Measurements from ENCODE around the gene ACTN4.

ACTN4 gene

GRCh38 chr19:38726761-38727301 is 79.4 kb downstream of the ACTN4 start:
- no peak for DNase-seq (ENCODE audit: low spot score)
- TF ChIP-seq CTCF (IDR thresholded peaks at IDR 0.05; ENCODE audit: extremely low read depth, missing control alignments), result no peak

GRCh38 chr19:38727306-38727867 is 79.9 kb downstream of the ACTN4 start:
- TF ChIP-seq CTCF (IDR thresholded peaks at IDR 0.05; ENCODE audit: extremely low read depth, missing control alignments), result no peak
- no peak for DNase-seq (ENCODE audit: low spot score)

GRCh38 chr19:38727868-38728660 is 80.6 kb downstream of the ACTN4 start:
- DNase-seq (ENCODE audit: low spot score), result no peak
- TF ChIP-seq CTCF (IDR thresholded peaks at IDR 0.05; ENCODE audit: extremely low read depth, missing control alignments), result no peak

GRCh38 chr19:38728752-38729541 is 81.5 kb downstream of the ACTN4 start:
- TF ChIP-seq CTCF (IDR thresholded peaks at IDR 0.05; ENCODE audit: extremely low read depth, missing control alignments), result no peak
- no peak for DNase-seq (ENCODE audit: low spot score)

- peak; percentile 85 for TF ChIP-seq CTCF (IDR thresholded peaks at IDR 0.05; ENCODE audit: extremely low read depth, missing control alignments)
- peak; percentile 81 for DNase-seq (ENCODE audit: low spot score)
Measured at GRCh38 chr19:38729653-38730469, 82.4 kb downstream of the ACTN4 start.

GRCh38 chr19:38730470-38730730 is 83.0 kb downstream of the ACTN4 start:
- TF ChIP-seq CTCF (IDR thresholded peaks at IDR 0.05; ENCODE audit: extremely low read depth, missing control alignments), result no peak
- DNase-seq (ENCODE audit: low spot score), result no peak

All from GM20000 (cell line).